Omental fat pad (tissue), 4 donors: ENCODE measurements around the gene BMP7. TPM values are rescaled to one million over a fixed set of nuclear protein-coding genes. Genes with fewer than 3 reads are reported as not detected.

Experiments used
- ATAC-seq: fragments of 150-250 bp; one replicate; pipeline ENCODE4 v1.9.1; 2016; ENCODE audit warnings: mild to moderate bottlenecking, moderate library complexity; ENCODE audit not compliant: low FRiP score
- DNase-seq: peaks from one replicate; pipeline ENCODE4 v3.0.0-alpha.2; 2019; ENCODE audit warnings: low spot score
- CTCF ChIP-seq, 3 donors: fragments of 450-650 bp; IDR thresholded peaks; one replicate each; pipeline ENCODE4 v1.5.1; 2016 to 2017; ENCODE audit warnings: antibody characterized with exemption in 3 of 3, mild to moderate bottlenecking in 3 of 3, moderate library complexity in 2 of 3
- total RNA-seq, 4 donors: library from RNA; depleted of rRNA; stranded (reverse); fragments of >200 nt; gene quantifications; one replicate each; pipeline ENCODE4 v1.1.0, GENCODE V29; 2016

Gene BMP7
- total RNA-seq, 4 donors from 2014 or later: 0.79 to 5.1 (median 1.7) TPM

DNA sequence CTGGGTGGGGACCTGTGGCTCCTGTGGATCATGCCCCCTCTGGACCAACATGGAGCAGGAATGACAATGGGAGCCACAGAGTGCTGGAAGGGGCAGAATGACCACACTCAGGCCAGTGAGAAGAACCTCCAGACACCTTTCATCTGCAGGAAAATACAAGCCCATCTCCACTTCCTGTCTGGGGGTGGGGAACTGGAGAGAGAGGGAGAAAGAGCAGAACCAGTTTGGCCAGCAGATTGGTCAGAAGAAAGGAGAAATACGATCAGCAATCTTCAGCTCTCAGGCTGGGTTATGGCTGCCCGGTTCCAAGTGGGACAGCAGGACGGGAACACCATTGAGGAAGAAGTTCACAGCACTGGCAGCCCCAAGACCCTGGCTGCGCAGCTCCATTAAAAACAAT is 37.0 kb downstream of the BMP7 start:
- ATAC-seq (no peak), DNase-seq (no peak)
- TF ChIP-seq CTCF (IDR thresholded peaks at IDR 0.05): no peak

- DNase-seq (no peak), ATAC-seq (no peak)
- TF ChIP-seq CTCF (IDR thresholded peaks at IDR 0.05): no peak
Observed at GRCh38 chr20:57225830-57226229, 40.6 kb downstream of the BMP7 start.

GRCh38 chr20:57225197-57225733 is 41.2 kb downstream of the BMP7 start:
- ATAC-seq (no peak), DNase-seq (no peak)
- no peak for TF ChIP-seq CTCF (IDR thresholded peaks at IDR 0.05)

GRCh38 chr20:57224641-57225138 is 41.8 kb downstream of the BMP7 start:
- DNase-seq (no peak), ATAC-seq (no peak)
- no peak for TF ChIP-seq CTCF (IDR thresholded peaks at IDR 0.05)

GRCh38 chr20:57223648-57224489 is 42.6 kb downstream of the BMP7 start:
- no peak for TF ChIP-seq CTCF (IDR thresholded peaks at IDR 0.05)
- DNase-seq (no peak), ATAC-seq (peak; percentile 77)

DNA sequence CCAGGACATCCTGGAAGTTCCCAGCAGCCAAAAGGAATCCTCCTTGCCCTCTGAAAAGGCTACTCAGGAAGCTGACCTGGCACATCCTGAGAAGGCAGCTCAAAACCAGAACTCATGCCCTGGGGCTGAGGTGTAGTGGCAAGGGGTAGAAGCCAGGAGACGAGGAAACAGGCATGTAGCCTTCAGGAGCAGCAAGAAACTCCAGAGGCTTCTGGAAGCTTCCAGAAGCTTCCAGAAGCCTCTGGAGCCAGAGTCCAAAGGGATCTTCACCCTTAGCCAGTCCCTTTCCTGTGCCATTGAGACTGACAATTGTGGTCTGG is 43.9 kb downstream of the BMP7 start:
- no peak for ATAC-seq
- TF ChIP-seq CTCF (IDR thresholded peaks at IDR 0.05): no peak
- DNase-seq: no peak
